Fibroblast of skin of left quadriceps (primary cell): Measurements from ENCODE around the gene UVRAG.

Experiments used
- DNase-seq, 2 experiments: peaks; one replicate each; pipeline ENCODE4 v3.0.0-alpha.2; 2013; ENCODE audit warnings: low read depth in 2 of 2

UVRAG gene

DNA sequence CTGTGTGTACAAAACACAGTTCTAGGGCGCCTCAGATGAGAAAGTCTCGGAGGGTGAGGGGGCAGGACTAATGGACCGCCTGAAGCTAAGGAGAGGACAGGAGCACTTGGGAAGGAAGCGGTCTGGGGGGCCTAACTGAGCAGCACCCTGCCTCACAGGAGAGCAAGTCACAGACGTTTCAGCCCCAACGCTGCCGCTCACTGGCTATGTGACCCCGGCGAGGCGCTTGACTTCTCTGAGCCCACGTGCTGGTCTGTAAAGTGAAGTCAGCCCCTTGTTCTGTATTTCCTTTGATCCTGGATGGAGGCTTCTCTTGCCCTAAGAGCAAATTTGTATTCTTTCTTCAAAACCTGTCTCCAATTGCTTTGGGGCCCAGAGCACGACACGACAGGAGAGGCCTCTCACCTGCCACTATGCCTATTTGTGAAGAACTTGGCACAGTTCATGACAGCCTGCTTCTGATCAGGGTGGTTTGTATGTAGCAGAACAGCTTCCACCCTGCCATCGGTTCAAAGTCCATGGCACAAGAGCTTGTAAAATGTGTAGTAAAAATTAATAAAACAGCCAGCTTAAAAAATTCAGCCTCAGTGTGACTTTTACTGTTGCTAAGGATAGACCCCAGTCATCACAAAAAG, 332.2 kb downstream of the UVRAG start:
- DNase-seq: no peak

DNA sequence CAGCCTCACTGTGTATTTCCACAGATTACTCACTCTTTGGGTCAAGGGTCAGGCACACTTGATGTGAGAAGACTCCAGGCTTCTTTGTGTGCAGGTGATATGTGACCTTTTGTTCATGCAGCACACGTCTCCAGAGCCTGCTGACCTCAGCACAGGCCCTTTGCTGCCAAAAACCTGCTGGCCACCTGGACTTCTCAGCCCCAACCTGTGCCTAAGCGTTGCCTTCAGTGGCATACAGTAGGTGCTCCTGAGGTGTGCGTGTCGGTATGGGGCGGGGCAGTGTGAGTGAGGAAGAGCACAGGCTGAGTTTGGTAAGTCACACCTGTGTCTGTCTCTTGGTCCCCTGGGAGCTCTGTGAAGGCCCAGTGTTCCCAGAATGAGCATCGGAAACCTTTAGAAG, 333.2 kb downstream of the UVRAG start:
- no peak for DNase-seq

DNA sequence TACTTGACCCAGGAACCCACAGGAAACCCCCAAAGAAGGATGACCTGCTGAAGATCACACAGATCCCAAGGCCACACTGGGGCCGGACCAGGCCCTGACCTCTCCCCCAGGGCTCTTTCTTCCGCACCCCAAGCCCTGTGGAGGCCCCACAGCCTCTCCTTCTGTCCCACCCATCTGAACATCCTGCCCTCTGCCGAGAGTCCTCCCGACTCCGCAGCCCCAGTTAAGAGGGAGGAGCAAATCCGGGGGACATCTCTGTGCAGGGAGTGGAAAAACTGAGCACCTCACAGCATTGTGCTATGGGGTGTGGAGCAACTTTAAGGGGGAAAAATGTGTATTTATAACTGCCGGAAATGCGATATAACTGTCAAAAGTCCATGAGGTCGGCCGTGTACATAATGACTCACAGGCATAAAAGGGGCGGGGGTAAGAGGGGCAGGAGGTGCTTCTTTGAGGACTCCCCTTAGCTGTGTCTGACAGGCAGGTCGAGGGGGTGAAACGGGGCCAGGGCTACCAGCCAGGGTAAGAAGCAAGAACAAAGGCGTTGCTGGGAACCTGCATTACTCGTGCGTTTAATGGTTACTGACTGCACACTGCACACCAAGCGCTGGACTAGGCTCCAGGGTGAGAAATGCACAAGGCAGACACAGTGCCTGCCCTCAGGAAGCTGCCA, 334.1 kb downstream of the UVRAG start:
- no peak for DNase-seq

DNA sequence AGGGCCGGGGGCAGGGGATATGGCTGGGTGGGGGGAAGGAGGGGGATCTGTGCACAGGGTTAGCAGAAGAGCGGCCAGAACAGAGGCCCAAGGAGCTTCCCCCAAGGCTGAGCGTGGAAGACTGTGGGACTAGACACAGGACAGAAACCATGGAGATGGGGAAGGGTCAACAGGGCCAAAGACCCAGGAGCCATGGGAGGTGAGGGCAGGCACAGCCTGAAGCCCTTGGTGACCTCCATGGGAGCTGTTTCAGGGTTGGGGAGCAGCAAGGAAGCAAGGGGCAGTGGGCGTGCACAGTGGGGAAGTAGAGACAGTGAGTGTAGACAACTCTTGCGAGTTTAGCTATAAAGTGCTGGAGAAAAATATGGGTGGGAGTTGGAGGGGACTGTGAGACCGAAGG, 334.7 kb downstream of the UVRAG start:
- no peak for DNase-seq

DNA sequence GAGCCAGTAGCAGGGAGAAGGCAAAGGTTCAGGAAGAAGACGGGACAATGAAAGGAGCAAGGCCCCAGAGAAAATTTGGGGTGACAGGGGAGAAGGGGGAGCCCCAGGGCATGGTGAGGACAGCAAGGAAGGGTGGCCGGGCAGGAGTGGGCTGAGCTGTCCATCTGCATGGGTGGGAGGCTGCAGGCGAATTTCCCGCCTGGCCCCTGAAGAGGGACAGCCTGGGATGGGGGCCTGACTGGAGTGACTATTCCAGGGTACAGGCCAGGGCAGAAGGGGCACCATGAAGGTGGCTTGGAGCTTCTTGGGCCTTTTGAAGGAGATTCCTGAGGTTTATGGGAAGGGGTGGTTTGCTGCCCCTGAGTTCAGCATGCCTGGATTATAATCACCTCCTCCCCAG, 335.1 kb downstream of the UVRAG start:
- no peak for DNase-seq

DNA sequence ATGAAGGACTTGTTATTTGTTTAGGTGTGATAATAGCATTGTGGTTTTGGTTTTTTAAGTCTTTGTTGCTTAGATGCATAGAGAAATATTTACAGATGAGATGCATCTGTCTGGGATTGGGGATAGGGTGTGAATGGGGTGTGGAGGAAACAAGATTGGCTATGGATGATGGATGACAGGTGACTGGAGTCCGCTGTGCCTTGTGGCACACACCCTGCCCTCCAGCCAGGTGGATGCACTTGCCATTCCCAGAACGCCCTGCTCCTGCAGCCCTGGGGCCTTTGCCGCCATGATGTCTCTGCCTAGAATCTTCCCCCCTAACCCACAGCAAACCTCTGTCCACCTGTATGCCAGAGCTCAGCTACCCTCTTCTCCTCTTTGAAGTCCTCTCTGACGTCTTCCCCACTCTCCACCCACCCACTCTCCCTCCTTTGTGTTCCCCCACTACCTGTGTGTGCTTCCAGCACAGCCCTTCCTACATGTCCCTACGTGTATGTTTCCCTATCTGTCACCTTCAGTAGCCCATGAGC, 336.6 kb downstream of the UVRAG start:
- no peak for DNase-seq

DNA sequence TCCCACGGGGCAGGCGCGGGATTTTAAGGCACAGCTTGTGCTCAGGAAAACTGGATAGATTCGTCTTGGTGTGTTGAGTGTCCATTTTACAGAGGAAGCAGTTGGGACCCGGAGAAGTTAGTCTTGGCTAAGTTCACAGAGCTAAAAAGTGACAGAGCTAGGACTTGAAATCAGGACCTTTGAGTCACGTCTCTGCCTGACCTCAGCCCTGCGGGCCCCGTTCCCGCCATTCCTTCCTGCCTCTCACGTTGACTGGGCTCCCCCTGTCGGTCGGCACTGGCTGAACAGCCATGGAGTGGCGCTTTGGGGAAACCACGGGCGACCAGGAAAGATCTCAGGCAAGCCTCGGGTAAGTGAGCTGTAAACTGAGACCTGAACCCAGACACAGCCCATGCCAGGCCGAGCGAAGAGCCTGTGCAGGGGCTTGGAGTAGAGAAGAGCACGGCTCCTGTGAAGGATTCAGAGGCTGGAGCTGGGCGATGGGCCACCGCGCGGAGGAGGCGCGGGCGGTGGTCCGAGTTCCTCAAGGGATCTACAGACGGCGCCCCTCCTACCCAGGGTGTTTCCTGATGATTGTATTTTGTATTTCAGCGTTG, 337.2 kb downstream of the UVRAG start:
- peak in 1 of 2 experiments; percentile 30 for DNase-seq

DNA sequence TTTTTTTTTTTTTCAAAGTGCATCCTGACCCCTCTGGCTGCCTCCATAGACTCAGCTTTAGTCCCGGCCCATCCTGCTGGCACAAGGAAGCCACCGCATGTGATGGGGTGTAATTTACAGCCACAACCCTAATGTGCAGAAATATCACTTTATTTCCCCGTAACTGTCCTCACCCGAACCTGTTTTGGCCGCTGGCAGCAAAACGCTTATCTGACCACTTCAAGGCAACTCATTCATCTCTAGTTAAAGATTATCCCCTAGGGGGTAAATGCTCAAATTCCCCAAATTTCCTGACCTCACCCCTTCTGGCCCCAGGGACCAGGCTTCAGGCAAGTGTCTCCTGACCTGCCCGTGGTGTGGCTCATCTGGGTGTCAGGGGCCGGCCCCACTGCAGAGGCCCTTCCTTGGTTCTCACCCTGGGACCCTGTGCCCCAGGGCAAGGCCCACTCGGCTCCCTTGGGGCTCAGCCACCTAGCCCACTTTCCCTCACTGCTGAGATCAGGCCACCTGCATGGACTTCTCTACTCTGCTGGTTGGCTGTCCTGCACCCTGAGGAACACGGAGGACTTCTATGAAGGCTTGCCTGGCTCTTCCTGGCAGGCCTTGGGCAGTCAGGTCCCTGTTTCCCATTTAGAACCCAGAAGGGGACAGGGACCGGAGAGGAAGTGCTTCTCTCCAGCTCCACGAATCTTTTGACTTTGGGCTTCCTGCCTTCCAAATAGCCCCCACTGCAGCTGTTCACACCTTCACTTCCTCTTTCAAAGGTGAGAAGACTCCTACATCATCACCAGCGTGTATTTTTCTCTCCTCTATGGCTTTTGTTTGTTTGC, 337.9 kb downstream of the UVRAG start:
- DNase-seq: no peak

DNA sequence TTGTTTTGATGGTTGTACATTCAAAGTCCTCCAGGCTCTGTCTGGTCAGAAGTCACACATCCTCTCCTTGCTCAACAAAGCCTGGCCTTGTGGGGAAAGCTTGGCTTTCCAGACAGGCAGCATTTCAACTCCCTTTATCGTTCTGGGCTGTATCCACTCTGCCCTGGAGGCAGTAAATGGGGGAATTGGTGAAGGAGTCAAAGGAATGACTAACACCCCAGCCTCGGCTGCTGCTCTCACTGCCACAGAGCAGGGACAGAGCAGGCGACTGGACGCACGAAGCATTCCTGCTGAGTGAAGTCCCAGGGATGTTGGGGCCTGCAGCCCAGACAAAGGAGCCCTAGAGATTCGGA, 338.5 kb downstream of the UVRAG start:
- DNase-seq: no peak

DNA sequence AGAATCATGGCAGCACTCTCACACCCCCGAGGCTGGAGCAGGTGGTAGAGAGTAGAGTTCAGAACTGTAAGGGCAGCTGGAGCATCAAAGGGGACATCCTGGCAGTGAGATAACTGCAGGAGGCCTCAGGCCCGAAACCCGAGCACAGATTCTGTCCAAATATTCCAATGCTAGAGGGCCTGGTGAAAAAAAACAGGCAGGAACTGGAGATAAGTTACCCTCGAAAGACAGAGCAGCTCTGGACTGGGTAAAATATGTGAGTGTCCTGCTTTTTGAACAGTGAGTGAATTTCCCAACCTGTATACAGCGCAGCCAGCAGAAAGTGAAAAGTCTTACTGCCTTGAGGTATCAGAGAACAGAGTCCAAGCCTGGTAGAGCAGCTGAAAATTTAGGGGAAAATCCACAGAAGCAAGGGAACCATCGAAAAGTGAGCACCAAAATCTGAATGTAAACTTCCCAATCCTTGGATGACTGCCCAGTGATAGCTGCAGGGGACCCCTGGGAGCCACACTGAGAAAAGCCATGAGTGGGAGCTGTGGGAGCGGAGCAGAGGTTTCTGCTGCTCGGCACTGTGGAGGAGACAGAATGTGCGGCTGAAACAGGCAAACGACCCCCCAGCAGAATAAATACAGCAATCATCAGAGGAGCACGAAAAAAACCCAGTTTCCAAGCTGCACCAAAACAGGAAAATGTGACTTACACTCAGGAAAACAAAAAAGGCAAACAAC, 340.7 kb downstream of the UVRAG start:
- no peak for DNase-seq

DNA sequence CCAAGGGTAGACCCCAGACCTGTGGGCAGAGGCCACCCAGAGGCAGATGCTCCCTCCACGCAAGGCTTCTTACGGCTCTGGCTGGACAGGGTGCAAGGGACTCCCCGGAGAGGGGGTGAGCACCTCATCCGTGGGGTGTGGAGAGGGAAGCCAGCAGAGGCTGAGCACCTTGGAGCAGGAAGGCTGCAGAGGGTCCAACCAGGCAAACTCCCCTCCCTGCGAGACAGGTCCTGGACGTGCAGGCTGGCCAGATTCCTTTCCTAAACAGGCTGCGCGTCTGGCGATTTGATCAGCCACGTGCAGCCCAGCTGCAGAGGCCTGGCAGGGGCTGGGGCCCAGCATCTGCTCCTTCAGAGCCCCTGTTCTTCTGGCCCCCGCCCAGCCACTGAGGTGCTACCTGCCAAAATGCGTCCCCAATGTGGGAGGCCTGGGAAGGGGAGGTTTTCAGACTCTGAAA, 342.0 kb downstream of the UVRAG start:
- DNase-seq: no peak

DNA sequence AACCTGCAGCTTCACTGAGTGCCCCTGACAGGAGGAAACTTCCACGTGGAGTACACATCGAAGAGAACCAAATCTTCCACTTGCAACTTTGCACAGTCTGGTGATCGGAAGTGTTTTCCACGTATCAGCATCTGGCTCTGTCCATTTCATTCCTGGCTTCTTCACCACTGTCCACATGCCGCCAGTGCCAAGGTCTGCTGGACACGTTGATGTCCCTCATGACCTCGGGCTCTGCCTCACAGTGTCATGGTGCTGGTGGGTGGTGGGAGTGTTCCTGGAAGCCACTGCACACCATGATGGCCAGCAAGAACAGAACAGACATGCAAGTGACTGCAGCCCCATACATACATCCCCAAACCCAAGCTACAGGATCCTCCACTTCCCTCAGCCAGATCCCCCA, 342.9 kb downstream of the UVRAG start:
- no peak for DNase-seq

DNA sequence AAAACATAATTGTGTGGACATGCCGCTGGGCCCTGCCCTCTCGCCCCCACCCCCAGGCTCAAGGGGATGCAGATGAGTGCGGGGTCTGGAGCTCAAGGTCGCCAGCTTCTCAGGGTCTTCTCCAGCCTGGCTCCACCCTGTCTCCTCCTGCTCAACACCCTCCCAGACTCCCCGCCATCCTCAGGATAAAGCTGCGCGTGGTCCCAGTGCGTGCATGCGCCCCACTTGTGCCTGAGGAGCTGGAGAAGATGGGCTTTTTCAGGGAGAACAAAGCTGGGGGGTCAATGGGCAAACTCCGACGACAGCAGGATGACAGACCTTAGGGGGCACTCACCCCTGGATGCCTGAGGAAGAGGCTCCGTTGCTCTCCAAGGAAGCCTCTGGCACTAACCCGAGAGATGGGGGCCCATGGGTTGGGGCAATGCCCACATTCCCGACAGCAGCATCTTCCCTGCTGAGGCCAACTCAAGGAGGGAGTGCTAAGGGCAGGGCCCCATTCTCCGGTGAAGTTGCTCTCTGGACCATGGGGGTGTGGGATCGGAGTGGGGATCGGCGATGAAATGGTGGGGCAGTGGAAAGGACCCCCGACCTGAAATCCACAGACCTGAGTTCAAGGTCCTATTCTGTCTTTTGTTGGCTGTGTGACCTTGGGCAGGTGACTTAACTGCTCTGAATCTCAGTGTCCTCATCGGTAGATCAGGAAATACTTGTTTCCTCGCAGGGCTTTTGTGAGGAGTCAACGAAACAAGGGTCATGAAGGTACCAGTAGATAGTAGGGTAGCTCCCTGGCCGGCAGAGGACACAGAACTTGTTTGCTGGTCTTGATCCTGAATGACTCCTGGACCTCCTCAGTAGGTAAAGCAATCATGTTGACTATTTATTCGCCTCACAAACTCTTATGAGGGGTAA, 343.6 kb downstream of the UVRAG start:
- DNase-seq: no peak

DNA sequence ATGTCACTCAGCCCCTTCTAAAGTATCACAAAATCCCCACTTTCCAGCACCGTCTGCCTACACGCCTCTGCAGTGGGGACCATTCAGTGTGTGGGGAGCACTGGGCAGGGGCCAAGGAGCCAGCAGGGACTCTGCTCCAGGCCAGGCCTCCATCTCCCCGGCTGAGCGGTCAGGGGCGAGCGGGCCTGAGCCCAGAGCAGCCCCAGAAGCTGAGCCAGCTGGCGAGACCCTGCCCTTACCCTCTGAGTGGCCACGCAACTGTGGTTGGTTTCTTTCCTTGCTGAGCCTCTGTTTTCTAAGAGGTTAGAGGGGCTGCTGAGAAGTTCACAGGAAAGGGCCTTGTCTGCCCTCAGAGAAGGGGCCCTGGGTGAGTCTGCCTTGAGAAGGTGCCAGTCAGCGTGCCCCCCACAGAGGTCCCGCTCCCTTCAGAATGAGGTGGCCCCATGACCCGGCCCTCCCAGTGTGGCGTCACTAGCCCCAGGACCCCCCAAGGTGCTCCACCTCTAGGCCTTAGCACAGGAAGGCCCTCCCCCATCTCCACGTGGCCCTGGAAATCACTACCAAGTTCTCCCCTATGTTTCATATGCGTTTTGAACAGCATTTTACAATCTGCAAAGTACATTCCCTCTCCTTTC, 344.4 kb downstream of the UVRAG start:
- DNase-seq: no peak

DNA sequence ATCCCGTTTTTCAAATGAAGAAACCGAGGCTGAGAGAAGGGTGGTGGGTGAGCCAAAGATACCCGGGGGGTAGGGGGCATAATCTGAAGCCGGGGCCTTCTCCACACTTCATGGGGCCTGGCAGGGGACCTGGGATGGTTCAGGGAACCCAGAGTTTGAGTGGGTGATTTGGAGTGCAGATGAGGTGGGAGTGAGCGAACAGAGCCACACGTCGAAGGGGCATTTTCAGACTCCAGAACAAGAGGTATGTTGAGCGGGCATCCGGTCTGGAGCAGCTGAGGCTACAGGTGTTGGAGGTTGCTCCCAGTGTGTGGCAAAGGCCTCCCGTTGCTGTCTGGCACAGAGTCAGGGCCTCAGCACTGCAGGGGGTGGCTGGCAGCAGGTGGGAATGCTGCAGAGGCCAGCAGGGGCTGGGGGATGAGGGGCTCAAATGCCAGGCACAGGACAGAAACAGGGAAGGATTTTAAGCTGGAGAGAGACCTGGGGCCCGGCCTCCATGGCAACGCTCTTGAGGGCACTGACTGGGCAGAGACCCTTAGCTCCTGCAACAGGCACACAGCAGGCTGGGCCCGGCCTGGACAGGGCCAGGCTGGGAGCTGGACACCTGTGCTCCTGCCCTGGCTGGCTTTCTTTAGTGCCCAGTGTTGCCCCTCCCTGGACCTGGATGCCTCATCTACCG, 345.1 kb downstream of the UVRAG start:
- no peak for DNase-seq

DNA sequence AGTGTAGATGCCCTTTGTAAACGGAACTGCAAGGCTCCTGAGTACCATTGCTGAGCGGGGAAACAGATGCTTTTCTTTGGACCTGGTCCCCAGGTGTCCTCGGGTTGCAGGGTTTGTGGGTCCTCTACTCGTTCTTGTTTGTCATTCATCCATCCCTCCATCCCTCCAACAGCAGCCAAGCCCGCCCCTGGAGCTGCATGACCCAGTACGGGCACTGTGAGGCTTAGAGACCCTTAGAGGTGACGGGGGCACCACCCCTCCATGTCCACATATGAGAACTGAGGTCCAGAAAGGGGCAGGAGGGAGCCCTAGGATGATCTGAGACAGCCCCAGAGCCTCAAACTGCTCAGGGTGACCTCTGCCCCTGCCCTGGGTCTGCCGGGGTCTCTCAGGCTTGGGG, 345.8 kb downstream of the UVRAG start:
- no peak for DNase-seq

DNA sequence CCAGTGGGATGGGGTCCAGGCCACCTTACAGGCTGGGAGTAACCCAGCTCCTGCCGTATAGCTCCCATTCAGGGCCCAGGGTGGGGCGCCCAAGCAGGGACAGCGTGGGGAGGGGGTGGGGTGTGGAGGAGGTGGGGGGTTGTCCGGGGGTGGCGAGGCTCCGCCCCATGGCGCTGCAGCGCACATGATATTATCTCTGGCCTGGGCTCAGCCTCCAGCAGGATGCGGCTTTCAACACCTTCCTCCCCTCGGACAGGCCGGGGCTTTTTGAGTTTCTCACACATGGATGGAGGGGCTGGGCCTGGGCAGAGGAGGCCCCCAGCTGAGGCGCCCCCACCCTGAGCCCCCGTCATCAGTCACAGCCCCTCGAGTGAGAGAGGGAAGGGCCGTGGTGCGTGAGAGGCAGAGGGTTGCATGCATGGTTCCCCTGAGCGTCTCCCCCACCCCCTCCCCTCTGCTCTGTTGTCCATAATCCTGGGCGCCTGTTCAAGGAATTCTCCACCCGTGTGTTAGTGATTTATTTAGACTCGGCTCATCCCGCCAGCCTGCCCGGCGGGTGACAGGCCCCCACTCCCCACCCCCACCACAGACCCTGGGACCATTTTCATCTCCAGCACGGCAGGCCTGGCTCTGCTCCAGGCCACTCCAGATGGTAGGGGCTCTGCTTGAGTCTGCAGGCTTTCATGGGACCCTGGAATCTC, 346.4 kb downstream of the UVRAG start:
- DNase-seq: peak; percentile 55 to 63

DNA sequence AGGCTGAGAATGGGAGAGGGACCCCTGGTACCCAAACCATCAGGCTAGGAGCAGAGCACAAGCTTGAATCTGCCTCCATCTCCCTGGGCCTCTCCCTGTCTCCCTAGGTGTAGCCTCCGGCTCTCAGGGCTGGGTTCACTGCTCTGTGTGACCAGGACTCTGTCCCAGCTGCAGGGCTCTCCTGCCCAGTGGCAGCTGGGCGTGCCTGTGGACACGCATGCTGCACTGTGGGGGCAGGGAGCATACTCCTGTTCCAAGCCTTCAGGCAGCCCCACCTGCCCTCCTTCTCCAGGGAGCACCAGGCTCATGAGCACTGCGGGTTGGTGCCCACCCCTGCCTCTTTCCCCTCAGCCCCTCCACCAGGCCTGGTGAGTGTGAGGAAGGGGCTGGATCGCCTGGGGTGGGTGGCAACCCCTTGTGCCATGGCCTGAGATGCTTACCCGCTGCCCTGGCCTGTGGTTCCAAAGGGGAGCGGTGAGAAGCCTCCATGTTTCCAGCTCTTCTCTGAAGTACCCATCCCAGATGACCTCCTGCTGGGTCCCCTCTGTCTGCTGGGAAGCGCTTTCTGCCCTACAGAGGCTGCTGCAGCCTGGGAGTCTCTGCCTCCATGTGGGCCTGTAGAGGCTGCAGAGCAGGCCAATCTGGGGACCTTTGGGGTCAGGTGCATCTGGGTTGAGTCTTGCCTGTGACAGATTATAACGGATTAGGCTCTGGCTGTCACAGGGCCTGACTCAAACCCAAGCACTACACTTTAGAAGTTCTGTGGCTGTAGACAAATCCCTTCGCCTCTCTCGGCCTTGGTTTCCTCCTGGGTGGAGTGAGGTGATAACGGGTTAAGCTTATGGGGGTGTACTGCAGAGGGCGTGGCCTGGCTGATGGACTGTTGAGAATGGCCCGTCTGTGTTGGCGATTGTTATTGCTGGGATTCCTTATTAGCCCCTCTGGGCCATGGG, 347.6 kb downstream of the UVRAG start:
- DNase-seq: no peak
